DOHH2 (cell line): ENCODE results near the gene CCNB1.

ENCODE experiments used
- H3F3A ChIP-seq: fragments of 200-600 bp; sonication (generic), shearing (Covaris generic); 2 replicates; pipeline ENCODE4 v1.6.0; 2016; ENCODE audit warnings: antibody characterized with exemption, mild to moderate bottlenecking; ENCODE audit not compliant: control insufficient read depth, insufficient read depth
- H3K27ac ChIP-seq: fragments of 200-600 bp; sonication (generic); 2 replicates; pipeline ENCODE4 v1.5.1; 2014; ENCODE audit warnings: low read depth, mild to moderate bottlenecking, low read length, moderate library complexity
- H3K27me3 ChIP-seq: fragments of 200-600 bp; sonication (generic); 2 replicates; pipeline ENCODE4 v1.6.1; 2014; ENCODE audit warnings: mild to moderate bottlenecking, low read length, mixed read lengths; ENCODE audit not compliant: control insufficient read depth
- H3K36me3 ChIP-seq: fragments of 200-600 bp; sonication (generic); 2 replicates; pipeline ENCODE4 v1.6.1; 2014; ENCODE audit warnings: mild to moderate bottlenecking, low read length, moderate library complexity, mixed read lengths; ENCODE audit not compliant: control insufficient read depth
- H3K4me1 ChIP-seq: fragments of 200-600 bp; sonication (generic); 2 replicates; pipeline ENCODE4 v1.6.1; 2014; ENCODE audit warnings: mild to moderate bottlenecking, low read length, mixed read lengths; ENCODE audit not compliant: control insufficient read depth
- H3K4me2 ChIP-seq: fragments of 200-600 bp; sonication (generic); 2 replicates; pipeline ENCODE4 v1.6.0; 2014; ENCODE audit warnings: mild to moderate bottlenecking, low read length, moderate library complexity
- H3K4me3 ChIP-seq: fragments of 200-600 bp; sonication (generic); 2 replicates; pipeline ENCODE4 v1.5.1; 2014; ENCODE audit warnings: mild to moderate bottlenecking, low read length, mixed read lengths
- H3K79me2 ChIP-seq: fragments of 200-600 bp; sonication (generic); 2 replicates; pipeline ENCODE4 v1.6.1; 2014; ENCODE audit warnings: mild to moderate bottlenecking, low read length, mixed read lengths; ENCODE audit not compliant: control insufficient read depth
- H3K9me2 ChIP-seq: fragments of 200-600 bp; sonication (generic); replicated peaks from 2 replicates; pipeline ENCODE4 v1.6.1; 2014; ENCODE audit warnings: mild to moderate bottlenecking, low read length, mixed read lengths; ENCODE audit not compliant: control insufficient read depth
- H3K9me3 ChIP-seq: fragments of 200-600 bp; sonication (generic); 2 replicates; pipeline ENCODE4 v1.6.1; 2014; ENCODE audit warnings: antibody characterized with exemption, low read length, mixed read lengths; ENCODE audit not compliant: control insufficient read depth, insufficient read depth
- H4K20me1 ChIP-seq: fragments of 200-600 bp; sonication (generic); 2 replicates; pipeline ENCODE4 v1.6.0; 2014; ENCODE audit warnings: low read depth, mild to moderate bottlenecking, antibody characterized with exemption, low read length, moderate library complexity; ENCODE audit not compliant: control insufficient read depth, insufficient read depth
- CTCF ChIP-seq: fragments of 200-600 bp; sonication (generic); IDR thresholded peaks from one replicate; pipeline ENCODE4 v1.5.1; 2014; ENCODE audit warnings: antibody characterized with exemption, mild to moderate bottlenecking, low read depth, low read length; ENCODE audit not compliant: poor library complexity, severe bottlenecking
- EZH2phosphoT487 ChIP-seq: fragments of 200-600 bp; sonication (generic); IDR thresholded peaks from 2 replicates; pipeline ENCODE4 v1.6.1; 2017; ENCODE audit warnings: borderline replicate concordance, mild to moderate bottlenecking, antibody characterized with exemption, low read length, moderate library complexity, mixed read lengths

CCNB1 gene

GRCh38 chr5:69225860-69226259, 58.9 kb downstream of the CCNB1 start:
- Histone ChIP-seq H3F3A (peaks cover 4% of the 10 kb centered on the region), H4K20me1 (no peaks in the 10 kb centered on the region), H3K9me3 (no peaks in the 10 kb centered on the region), H3K9me2 (no peaks in the 10 kb centered on the region), H3K27ac (no peak overlapping the region), H3K27me3 (no peaks in the 10 kb centered on the region), H3K79me2 (peaks cover 35% of the 10 kb centered on the region), H3K4me3 (no peak overlapping the region), H3K36me3 (peaks cover 39% of the 10 kb centered on the region), H3K4me1 (no peaks in the 10 kb centered on the region), H3K4me2 (no peak overlapping the region)
- TF ChIP-seq CTCF (no peak), EZH2phosphoT487 (no peak)
